Measurements from ENCODE around the gene GMDS.

The GMDS gene

GRCh38 chr6:2197984-2198383, 47.4 kb downstream of the GMDS start:
- no peaks in the 10 kb centered on the region for H4K20me1 ChIP-seq (ENCODE audit: insufficient read depth)
- H3K4me1 ChIP-seq (ENCODE audit: low read depth, poor library complexity, severe bottlenecking), result no peaks in the 10 kb centered on the region
- H3K79me2 ChIP-seq (ENCODE audit: insufficient read depth, low read depth), result no peaks in the 10 kb centered on the region

GRCh38 chr6:2197177-2197671, 48.2 kb downstream of the GMDS start:
- H3K27ac ChIP-seq, result no peak overlapping the region
- H3K4me3 ChIP-seq (IDR thresholded peaks at IDR 0.05; ENCODE audit: insufficient read depth, low read depth, low read length), result no peak overlapping the region
- no peaks in the 10 kb centered on the region for H3K36me3 ChIP-seq (ENCODE audit: insufficient read depth)
- no peaks in the 10 kb centered on the region for H3K27me3 ChIP-seq (ENCODE audit: insufficient read depth, low read depth)
- H2AFZ ChIP-seq (ENCODE audit: low read depth), result no peak overlapping the region
- no peak overlapping the region for H3K4me2 ChIP-seq
- no peaks in the 10 kb centered on the region for H4K20me1 ChIP-seq (ENCODE audit: insufficient read depth)
- TF ChIP-seq CTCF (conservative IDR thresholded peaks at IDR 0.05; ENCODE audit: low read depth, low read length), result no peak
- no peaks in the 10 kb centered on the region for H3K79me2 ChIP-seq (ENCODE audit: insufficient read depth, low read depth)
- no peaks in the 10 kb centered on the region for H3K4me1 ChIP-seq (ENCODE audit: low read depth, poor library complexity, severe bottlenecking)
- H3K9ac ChIP-seq, result no peak overlapping the region

More at GRCh38 chr6:2197984-2198383, 47.4 kb downstream of the GMDS start:
- Histone ChIP-seq H3K27me3 (ENCODE audit: insufficient read depth, low read depth) (no peaks in the 10 kb centered on the region), H3K27ac (no peak overlapping the region), H2AFZ (ENCODE audit: low read depth) (no peak overlapping the region), H3K36me3 (ENCODE audit: insufficient read depth) (no peaks in the 10 kb centered on the region), H3K4me3 (IDR thresholded peaks at IDR 0.05; ENCODE audit: insufficient read depth, low read depth, low read length) (no peak overlapping the region), H3K4me2 (no peak overlapping the region), H3K9ac (no peak overlapping the region)
- no peak for TF ChIP-seq CTCF (conservative IDR thresholded peaks at IDR 0.05; ENCODE audit: low read depth, low read length)

- H2AFZ ChIP-seq (ENCODE audit: low read depth), result no peak overlapping the region
- H4K20me1 ChIP-seq (ENCODE audit: insufficient read depth), result no peaks in the 10 kb centered on the region
- H3K36me3 ChIP-seq (ENCODE audit: insufficient read depth), result no peaks in the 10 kb centered on the region
- H3K4me1 ChIP-seq (ENCODE audit: low read depth, poor library complexity, severe bottlenecking), result no peaks in the 10 kb centered on the region
- TF ChIP-seq CTCF (conservative IDR thresholded peaks at IDR 0.05; ENCODE audit: low read depth, low read length), result peak; percentile 74
- H3K27me3 ChIP-seq (ENCODE audit: insufficient read depth, low read depth), result no peaks in the 10 kb centered on the region
- no peaks in the 10 kb centered on the region for H3K79me2 ChIP-seq (ENCODE audit: insufficient read depth, low read depth)
- H3K4me3 ChIP-seq (IDR thresholded peaks at IDR 0.05; ENCODE audit: insufficient read depth, low read depth, low read length), result no peak overlapping the region
- no peak overlapping the region for H3K4me2 ChIP-seq
- H3K27ac ChIP-seq, result no peak overlapping the region
- H3K9ac ChIP-seq, result no peak overlapping the region
Measured at GRCh38 chr6:2196079-2196679, 49.2 kb downstream of the GMDS start.

GRCh38 chr6:2194643-2195042, 50.8 kb downstream of the GMDS start:
- H3K36me3 ChIP-seq (ENCODE audit: insufficient read depth), result no peaks in the 10 kb centered on the region
- no peak overlapping the region for H3K4me2 ChIP-seq
- H3K4me3 ChIP-seq (IDR thresholded peaks at IDR 0.05; ENCODE audit: insufficient read depth, low read depth, low read length), result no peak overlapping the region
- no peak overlapping the region for H2AFZ ChIP-seq (ENCODE audit: low read depth)
- no peak for TF ChIP-seq CTCF (conservative IDR thresholded peaks at IDR 0.05; ENCODE audit: low read depth, low read length)
- H4K20me1 ChIP-seq (ENCODE audit: insufficient read depth), result no peaks in the 10 kb centered on the region
- H3K9ac ChIP-seq, result no peak overlapping the region
- no peaks in the 10 kb centered on the region for H3K27me3 ChIP-seq (ENCODE audit: insufficient read depth, low read depth)
- H3K4me1 ChIP-seq (ENCODE audit: low read depth, poor library complexity, severe bottlenecking), result no peaks in the 10 kb centered on the region
- H3K27ac ChIP-seq, result no peak overlapping the region
- H3K79me2 ChIP-seq (ENCODE audit: insufficient read depth, low read depth), result no peaks in the 10 kb centered on the region

Measured in KMS-11 (cell line).